Panc1 (cell line): ENCODE results near the gene TBC1D16. TPM values are rescaled to one million over a fixed set of nuclear protein-coding genes. Genes with fewer than 3 reads are reported as not detected.

Experiments
- ATAC-seq: fragments of 200-7000 bp; cut with Tn5 transposase; 2 replicates; pipeline ENCODE4 v1.9.1; 2020; ENCODE audit warnings: mild to moderate bottlenecking, moderate library complexity
- BruUV-seq: library from RNA; stranded (reverse); fragments of 400-500 nt; replicated peaks from 2 replicates; lab custom pipeline; 2021; lab: Mats Ljungman, UMichigan
- CTCF ChIA-PET: fragments of 300-600 bp; sonication (Branson Sonifier 250); formaldehyde crosslinking; loops from one replicate; lab custom pipeline; 2022; ENCODE audit warnings: antibody characterized with exemption; lab: Charles Lee
- POLR2A ChIA-PET: fragments of 300-600 bp; sonication (Branson Sonifier 250); formaldehyde crosslinking; loops from one replicate; lab custom pipeline; 2022; ENCODE audit warnings: antibody characterized with exemption; lab: Charles Lee
- DNase-seq: peaks from one replicate; pipeline ENCODE4 v3.0.0-alpha.2; 2010; ENCODE audit warnings: low read depth, low spot score
- H3K27ac ChIP-seq: 2 replicates; pipeline ENCODE4 v1.5.1; 2011; ENCODE audit warnings: mild to moderate bottlenecking, low read length, inconsistent platforms
- H3K27me3 ChIP-seq: fragments of 200-500 bp; sonication (Bioruptor generic); 2 replicates; pipeline ENCODE4 v1.6.0; 2014; ENCODE audit warnings: low read length, inconsistent platforms; ENCODE audit not compliant: control insufficient read depth, insufficient read depth
- H3K36me3 ChIP-seq: fragments of 200-500 bp; sonication (Bioruptor generic); 2 replicates; pipeline ENCODE4 v1.5.1; 2014; ENCODE audit warnings: inconsistent platforms, mild to moderate bottlenecking, low read length, moderate library complexity; ENCODE audit not compliant: control insufficient read depth, insufficient read depth
- H3K4me1 ChIP-seq: 2 replicates; pipeline ENCODE4 v1.5.1; 2011; ENCODE audit warnings: inconsistent platforms, mild to moderate bottlenecking, low read length, moderate library complexity; ENCODE audit not compliant: control insufficient read depth, insufficient read depth
- H3K4me3 ChIP-seq, 2 experiments: 2 replicates each; pipeline ENCODE4 v1.5.1; 2011 to 2012; ENCODE audit warnings: low read depth in 2 of 2, low read length in 2 of 2, mild to moderate bottlenecking in 2 of 2, inconsistent platforms in 1 of 2, moderate library complexity in 1 of 2
- H3K9me3 ChIP-seq: fragments of 200-500 bp; sonication (Bioruptor generic); 2 replicates; pipeline ENCODE4 v1.5.1; 2014; ENCODE audit warnings: low read depth, mild to moderate bottlenecking, inconsistent platforms, low read length, moderate library complexity; ENCODE audit not compliant: control insufficient read depth, insufficient read depth
- CTCF ChIP-seq: fragments of 450-650 bp; IDR thresholded peaks from 2 replicates; pipeline ENCODE4 v1.5.1; 2017; ENCODE audit warnings: mild to moderate bottlenecking
- POLR2AphosphoS5 ChIP-seq: IDR thresholded peaks from 2 replicates; pipeline ENCODE4 v1.6.1; 2012; ENCODE audit warnings: mild to moderate bottlenecking, low read depth, low read length, moderate library complexity
- SIN3A ChIP-seq: IDR thresholded peaks from 2 replicates; pipeline ENCODE4 v1.6.1; 2012; ENCODE audit warnings: low read depth, mild to moderate bottlenecking, low read length, moderate library complexity, borderline replicate concordance; ENCODE audit not compliant: insufficient read depth
- TCF7L2 ChIP-seq: IDR thresholded peaks from 2 replicates; pipeline ENCODE4 v1.6.1; 2011; ENCODE audit warnings: mild to moderate bottlenecking, low read depth, low read length, inconsistent platforms
- in situ Hi-C: cut with HindIII; loops from 2 replicates; pipeline ENCODE4 v1.10.0; 2016; ENCODE audit warnings: low sequenced_read_pairs, low pct_unique_long_range_greater_than_20kb
- intact Hi-C: fragments of 100-400 bp; cut with micrococcal nuclease; formaldehyde crosslinking; loops from one replicate; pipeline ENCODE4 v1.10.0; 2022; ENCODE audit not compliant: unreplicated experiment
- total RNA-seq: library from RNA; stranded (reverse); gene quantifications from one replicate; pipeline ENCODE4 v1.2.1, GENCODE V29; 2021; ENCODE audit not compliant: unreplicated experiment
- TF ChIP-seq, protein P1 (sequence below), 2 experiments: IDR thresholded peaks; 2 replicates each; pipeline ENCODE4 v1.6.1; 2011 to 2012; ENCODE audit warnings: low read depth in 2 of 2, control low read depth in 1 of 2, low read length in 1 of 2, mild to moderate bottlenecking in 1 of 2, moderate library complexity in 1 of 2; ENCODE audit not compliant: insufficient read depth in 1 of 2

Gene TBC1D16
- total RNA-seq, 1 experiment from 2014 or later, result 41.6 TPM

DNA sequence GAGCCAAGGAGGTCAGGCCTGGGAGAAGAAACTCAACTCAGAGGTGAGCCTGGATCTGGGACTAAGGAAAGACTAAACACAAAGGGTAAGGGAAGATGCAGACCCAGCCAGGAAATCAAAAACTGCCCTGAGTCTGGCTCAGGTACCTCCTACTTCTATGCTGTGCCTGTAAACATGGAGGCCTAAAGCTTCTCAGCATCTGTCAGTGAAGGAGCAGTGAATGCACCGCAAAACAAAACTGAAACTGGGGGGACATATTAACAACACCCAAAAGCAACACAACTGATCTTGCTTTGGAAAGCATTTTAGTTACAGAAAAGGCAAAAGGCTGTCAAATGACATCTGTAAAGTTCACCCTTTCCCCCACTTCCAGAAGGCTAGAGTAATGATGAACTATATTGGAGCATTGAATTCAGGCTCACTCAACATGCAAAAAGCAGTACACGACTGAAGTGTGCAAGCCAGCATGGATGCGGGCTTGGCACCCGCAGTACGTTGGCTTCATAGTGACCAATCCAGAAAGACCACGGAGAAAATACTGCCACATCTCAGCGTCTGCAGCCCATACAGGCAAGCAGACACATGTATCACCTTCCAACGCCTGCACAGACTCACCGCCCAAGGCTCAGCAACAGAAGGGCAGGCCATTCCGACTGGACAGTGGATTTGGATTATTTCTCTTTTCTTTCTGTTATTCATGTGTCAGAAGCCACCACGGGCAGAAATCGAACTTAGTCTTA, 3.8 kb downstream of the TBC1D16 start:
- POLR2A ChIA-PET, result interaction anchor here (1.0 kb wide), 1 partner anchor 239 kb away, joined by 3 read pairs; no protein-coding TSS in a partner anchor

GRCh38 chr17:80030730-80031410, 4.8 kb downstream of the TBC1D16 start:
- Histone ChIP-seq H3K4me3 (no peak overlapping the region), H3K27me3 (no peaks in the 10 kb centered on the region), H3K4me1 (peaks cover 40% of the 10 kb centered on the region), H3K27ac (no peak overlapping the region), H3K9me3 (no peaks in the 10 kb centered on the region), H3K36me3 (no peaks in the 10 kb centered on the region)
- no TSS peak for BruUV-seq
- TF ChIP-seq, protein P1, sequence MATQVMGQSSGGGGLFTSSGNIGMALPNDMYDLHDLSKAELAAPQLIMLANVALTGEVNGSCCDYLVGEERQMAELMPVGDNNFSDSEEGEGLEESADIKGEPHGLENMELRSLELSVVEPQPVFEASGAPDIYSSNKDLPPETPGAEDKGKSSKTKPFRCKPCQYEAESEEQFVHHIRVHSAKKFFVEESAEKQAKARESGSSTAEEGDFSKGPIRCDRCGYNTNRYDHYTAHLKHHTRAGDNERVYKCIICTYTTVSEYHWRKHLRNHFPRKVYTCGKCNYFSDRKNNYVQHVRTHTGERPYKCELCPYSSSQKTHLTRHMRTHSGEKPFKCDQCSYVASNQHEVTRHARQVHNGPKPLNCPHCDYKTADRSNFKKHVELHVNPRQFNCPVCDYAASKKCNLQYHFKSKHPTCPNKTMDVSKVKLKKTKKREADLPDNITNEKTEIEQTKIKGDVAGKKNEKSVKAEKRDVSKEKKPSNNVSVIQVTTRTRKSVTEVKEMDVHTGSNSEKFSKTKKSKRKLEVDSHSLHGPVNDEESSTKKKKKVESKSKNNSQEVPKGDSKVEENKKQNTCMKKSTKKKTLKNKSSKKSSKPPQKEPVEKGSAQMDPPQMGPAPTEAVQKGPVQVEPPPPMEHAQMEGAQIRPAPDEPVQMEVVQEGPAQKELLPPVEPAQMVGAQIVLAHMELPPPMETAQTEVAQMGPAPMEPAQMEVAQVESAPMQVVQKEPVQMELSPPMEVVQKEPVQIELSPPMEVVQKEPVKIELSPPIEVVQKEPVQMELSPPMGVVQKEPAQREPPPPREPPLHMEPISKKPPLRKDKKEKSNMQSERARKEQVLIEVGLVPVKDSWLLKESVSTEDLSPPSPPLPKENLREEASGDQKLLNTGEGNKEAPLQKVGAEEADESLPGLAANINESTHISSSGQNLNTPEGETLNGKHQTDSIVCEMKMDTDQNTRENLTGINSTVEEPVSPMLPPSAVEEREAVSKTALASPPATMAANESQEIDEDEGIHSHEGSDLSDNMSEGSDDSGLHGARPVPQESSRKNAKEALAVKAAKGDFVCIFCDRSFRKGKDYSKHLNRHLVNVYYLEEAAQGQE (IDR thresholded peaks at IDR 0.05; ENCODE audit: insufficient read depth in 1 of 2, low read depth in 2 of 2, low read length in 1 of 2), result no peak
- no peak for TF ChIP-seq TCF7L2
- DNase-seq (no peak), ATAC-seq (no peak)
- ChIA-PET CTCF (no interaction called here), POLR2A (interaction anchor here (1.0 kb wide), 1 partner anchor 240 kb away, joined by 3 read pairs; no protein-coding TSS in a partner anchor)
- in situ Hi-C loops, result no loop called here
- intact Hi-C loops, result no loop called here

More for the DNA sequence above, 3.8 kb downstream of the TBC1D16 start:
- TF ChIP-seq TCF7L2 (no peak), CTCF (no peak), POLR2AphosphoS5 (no peak), SIN3A (no peak)
- TF ChIP-seq, protein P1 (IDR thresholded peaks at IDR 0.05; ENCODE audit: insufficient read depth in 1 of 2, low read depth in 2 of 2, low read length in 1 of 2), result no peak
- intact Hi-C loops, result no loop called here
- Histone ChIP-seq H3K27me3 (no peaks in the 10 kb centered on the region), H3K36me3 (peaks cover under 1% of the 10 kb centered on the region; the same call in 1 of the 2 replicates), H3K9me3 (no peaks in the 10 kb centered on the region), H3K4me3 (no peak overlapping the region), H3K4me1 (peaks cover 35% of the 10 kb centered on the region), H3K27ac (no peak overlapping the region)
- ATAC-seq (no peak), DNase-seq (no peak)
- no TSS peak for BruUV-seq
- CTCF ChIA-PET, result interaction anchor here (0.5 kb wide), 1 partner anchor 35 kb away, joined by 3 read pairs; no protein-coding TSS in a partner anchor
- in situ Hi-C loops, result no loop called here
